Mesendoderm (in vitro differentiated cells): ENCODE data around the gene ELOB. TPM values are rescaled to one million over a fixed set of nuclear protein-coding genes. Genes with fewer than 3 reads are reported as not detected.
A peak's percentile ranks its signal among the peaks of the same experiment; 100 is the strongest.

ENCODE experiments used
- DNase-seq: peaks from one replicate; pipeline ENCODE4 v3.0.0; 2013
- H2AK5ac ChIP-seq: 2 replicates; pipeline ENCODE4 v1.6.1; 2013; ENCODE audit warnings: low read length, inconsistent platforms
- H2BK120ac ChIP-seq: 2 replicates; pipeline ENCODE4 v1.6.1; 2013; ENCODE audit warnings: low read depth, mild to moderate bottlenecking, low read length, moderate library complexity, mixed read lengths
- H2BK15ac ChIP-seq: replicated peaks from 2 replicates; pipeline ENCODE4 v1.6.1; 2013; ENCODE audit warnings: low read depth, mild to moderate bottlenecking, moderate library complexity
- H2BK5ac ChIP-seq: 2 replicates; pipeline ENCODE4 v1.6.1; 2013; ENCODE audit warnings: low read length, inconsistent platforms
- H3K18ac ChIP-seq: 2 replicates; pipeline ENCODE4 v1.6.1; 2013; ENCODE audit warnings: mild to moderate bottlenecking, low read length, mixed read lengths
- H3K23ac ChIP-seq: one replicate; pipeline ENCODE4 v1.6.1; 2013; ENCODE audit warnings: low read length
- H3K27ac ChIP-seq: 2 replicates; pipeline ENCODE4 v1.5.1; 2013; ENCODE audit warnings: low read depth, mild to moderate bottlenecking, inconsistent platforms, low read length, moderate library complexity
- H3K27me3 ChIP-seq: 2 replicates; pipeline ENCODE4 v1.6.1; 2013; ENCODE audit warnings: low read length, control low read depth, mild to moderate bottlenecking, inconsistent platforms; ENCODE audit not compliant: insufficient read depth, poor library complexity
- H3K36me3 ChIP-seq: 2 replicates; pipeline ENCODE4 v1.6.1; 2013; ENCODE audit warnings: low read length, inconsistent platforms; ENCODE audit not compliant: control insufficient read depth, insufficient read depth
- H3K4ac ChIP-seq: one replicate; pipeline ENCODE4 v1.6.1; 2013; ENCODE audit warnings: low read depth, mild to moderate bottlenecking, low read length, moderate library complexity
- H3K4me1 ChIP-seq: 2 replicates; pipeline ENCODE4 v1.6.1; 2013; ENCODE audit warnings: low read depth, low read length, inconsistent platforms; ENCODE audit not compliant: control insufficient read depth
- H3K4me2 ChIP-seq: 2 replicates; pipeline ENCODE4 v1.6.1; 2013; ENCODE audit warnings: low read length
- H3K4me3 ChIP-seq: 2 replicates; pipeline ENCODE4 v1.5.1; 2013; ENCODE audit warnings: mild to moderate bottlenecking, low read length
- H3K56ac ChIP-seq: one replicate; pipeline ENCODE4 v1.6.1; 2013; ENCODE audit warnings: low read length
- H3K79me1 ChIP-seq: 2 replicates; pipeline ENCODE4 v1.6.1; 2013; ENCODE audit warnings: low read length, inconsistent platforms
- H3K79me2 ChIP-seq: 2 replicates; pipeline ENCODE4 v1.6.1; 2013; ENCODE audit warnings: mild to moderate bottlenecking, low read length; ENCODE audit not compliant: control insufficient read depth, insufficient read depth
- H3K9ac ChIP-seq: 2 replicates; pipeline ENCODE4 v1.6.1; 2013; ENCODE audit warnings: low read length, inconsistent platforms
- H4K5ac ChIP-seq: one replicate; pipeline ENCODE4 v1.6.1; 2013; ENCODE audit warnings: low read length
- H4K8ac ChIP-seq: one replicate; pipeline ENCODE4 v1.6.1; 2013; ENCODE audit warnings: low read depth, mild to moderate bottlenecking, control low read depth, low read length, moderate library complexity
- WGBS: extraction: QIAGEN DNeasy Blood & Tissue Kit; methylation state at CpG from one replicate; pipeline ENCODE4 v1.1.7; 2013; ENCODE audit warnings: low lambda C conversion rate, missing lambda C conversion rate; ENCODE audit not compliant: insufficient coverage; ENCODE audit errors: extremely low coverage; 5-methylcytosine and 5-hydroxymethylcytosine counted together
- polyA plus RNA-seq, 2 experiments: library from polyadenylated mRNA; stranded (reverse); fragments of 200-250 nt; gene quantifications; one replicate each; pipeline ENCODE4 v1.2.3, GENCODE V29; 2013

Gene ELOB
- 125 TPM for polyA plus RNA-seq (2013, experiment 1 of 2)
- polyA plus RNA-seq (2013, experiment 2 of 2): 126 TPM

DNA sequence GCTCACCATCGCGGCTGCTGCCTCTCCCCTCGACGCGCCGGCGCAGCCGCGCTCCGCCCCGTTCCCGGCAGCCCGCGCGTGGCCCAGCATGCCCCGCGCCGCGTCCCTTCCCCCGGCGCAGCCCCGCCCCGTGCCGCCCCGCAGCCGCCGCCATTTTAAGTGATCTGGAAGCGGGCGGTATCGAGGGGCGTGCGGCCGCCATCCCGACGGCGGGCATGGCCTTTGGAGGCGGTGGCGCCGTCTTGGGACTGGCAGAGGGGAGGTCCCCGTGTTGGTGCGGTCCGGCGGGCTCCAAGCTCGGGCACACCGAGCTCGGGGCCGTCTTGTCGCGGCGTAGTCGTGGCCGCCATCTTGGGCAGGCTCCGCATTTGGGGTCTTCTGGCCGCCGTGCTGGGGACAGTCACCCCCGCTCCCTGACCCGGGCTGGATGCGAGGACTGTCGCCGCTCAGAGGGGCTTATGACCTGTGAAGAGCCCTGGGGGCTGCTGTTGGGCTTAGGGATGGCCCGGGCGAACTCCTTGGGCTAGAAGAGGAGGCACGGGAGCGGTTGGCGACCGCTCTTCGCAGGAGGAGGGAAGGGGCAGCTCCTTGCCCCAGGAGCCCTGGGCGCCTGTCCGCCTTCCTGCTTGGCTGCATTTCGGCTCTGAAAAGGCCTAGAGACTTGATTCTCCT is at the start of gene ELOB:
TSS of gene ELOB (minus strand) at position 50 of the 672 bp plus-strand sequence. CDS start at position 9, 41 bp downstream.
- Histone ChIP-seq H3K4me3 (peak within 1 kb of the TSS; percentile 98), H3K4me1 (peaks cover 4% of the 10 kb centered on the region), H2BK15ac (no peak within 1 kb of the TSS), H3K4me2 (peak within 1 kb of the TSS; percentile 91), H3K79me1 (peaks cover 11% of the 10 kb centered on the region), H3K27ac (peak within 1 kb of the TSS; percentile 93), H3K27me3 (no peaks in the 10 kb centered on the region), H3K4ac (peak within 1 kb of the TSS; percentile 83), H3K18ac (peak within 1 kb of the TSS; percentile 97), H4K8ac (peak within 1 kb of the TSS; percentile 98), H3K56ac (peak within 1 kb of the TSS; percentile 100), H2AK5ac (peak within 1 kb of the TSS; percentile 95), H4K5ac (peak within 1 kb of the TSS; percentile 7), H3K23ac (peak within 1 kb of the TSS; percentile 100), H3K36me3 (peaks cover 1% of the 10 kb centered on the region), H2BK120ac (peak within 1 kb of the TSS; percentile 8), H3K79me2 (peaks cover 17% of the 10 kb centered on the region), H2BK5ac (peak within 1 kb of the TSS; percentile 96), H3K9ac (peak within 1 kb of the TSS; percentile 99)
- no CpG with 5 or more reads among the region's 70 CpGs for WGBS
- peak; percentile 90 for DNase-seq

DNA sequence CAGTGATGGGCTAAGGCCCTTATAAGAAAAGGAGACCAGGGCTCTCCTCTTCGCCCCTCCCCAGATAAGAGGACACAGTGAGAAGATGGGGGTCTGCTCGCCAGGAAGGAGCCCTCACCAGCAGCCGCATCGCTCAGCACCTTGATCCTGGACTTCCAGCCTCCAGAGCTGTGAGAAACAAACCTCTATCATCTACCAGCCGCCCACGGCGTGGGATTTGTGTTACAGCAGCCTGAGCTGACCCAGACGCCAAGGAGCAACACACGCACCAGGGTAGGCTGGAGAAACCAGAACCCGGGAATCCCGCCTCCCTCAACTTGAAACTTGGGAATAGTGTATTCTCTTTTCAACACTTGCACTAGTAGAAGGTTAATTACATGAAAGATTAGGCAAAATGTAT is 48.8 kb upstream of the ELOB start:
- H3K79me1 ChIP-seq: no peaks in the 10 kb centered on the region
- no peak overlapping the region for H3K23ac ChIP-seq
- no peak overlapping the region for H3K4ac ChIP-seq
- no peaks in the 10 kb centered on the region for H3K36me3 ChIP-seq
- H4K5ac ChIP-seq: no peak overlapping the region
- no peak overlapping the region for H2BK15ac ChIP-seq
- H2AK5ac ChIP-seq: no peak overlapping the region
- no peaks in the 10 kb centered on the region for H3K4me1 ChIP-seq
- no peak overlapping the region for H3K4me3 ChIP-seq
- no peak overlapping the region for H2BK120ac ChIP-seq
- no peak overlapping the region for H2BK5ac ChIP-seq
- H3K27ac ChIP-seq: no peak overlapping the region
- H3K27me3 ChIP-seq: no peaks in the 10 kb centered on the region
- H3K4me2 ChIP-seq: no peak overlapping the region
- DNase-seq: no peak
- H3K56ac ChIP-seq: no peak overlapping the region
- H3K18ac ChIP-seq: no peak overlapping the region
- no peaks in the 10 kb centered on the region for H3K79me2 ChIP-seq
- H4K8ac ChIP-seq: no peak overlapping the region
- no CpG with 5 or more reads among the region's 11 CpGs for WGBS
- no peak overlapping the region for H3K9ac ChIP-seq

DNA sequence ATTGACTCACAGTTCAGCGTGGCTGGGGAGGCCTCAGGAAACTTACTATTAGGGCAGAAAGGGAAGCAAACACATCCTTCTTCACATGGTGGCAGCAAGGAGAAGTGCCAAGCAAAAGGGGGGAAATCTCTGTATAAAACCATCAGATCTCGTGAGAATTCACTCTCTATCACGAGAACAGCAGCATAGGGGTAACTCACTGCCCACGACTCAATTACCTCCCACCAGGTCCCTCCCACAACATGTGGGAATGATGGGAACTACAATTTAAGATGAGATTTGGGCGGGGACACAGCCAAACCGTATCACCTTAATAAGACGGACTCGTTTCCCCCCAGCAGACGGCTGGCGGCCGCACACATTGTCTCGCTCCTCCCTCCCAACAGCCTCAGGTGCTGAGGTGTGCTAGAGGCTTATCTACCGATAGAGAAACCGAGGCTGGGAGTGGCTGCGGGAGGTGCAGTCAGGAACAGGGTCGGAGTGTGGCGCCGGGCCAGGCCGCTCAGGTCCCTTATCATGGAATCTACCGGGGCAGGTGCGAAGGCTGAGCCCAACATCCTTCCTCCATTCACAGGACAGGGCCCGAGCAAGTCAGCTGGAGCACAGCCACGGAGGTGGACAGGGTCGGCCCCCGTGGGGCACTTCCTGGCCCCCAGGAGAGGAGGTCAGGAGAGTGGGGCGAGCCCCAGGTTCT is 48.1 kb upstream of the ELOB start:
- Histone ChIP-seq H4K8ac (no peak overlapping the region), H3K4ac (no peak overlapping the region), H2BK5ac (no peak overlapping the region), H3K23ac (no peak overlapping the region), H3K4me2 (no peak overlapping the region), H3K56ac (no peak overlapping the region), H3K9ac (no peak overlapping the region), H2BK120ac (no peak overlapping the region), H2BK15ac (no peak overlapping the region), H3K4me3 (no peak overlapping the region), H4K5ac (no peak overlapping the region), H3K27me3 (no peaks in the 10 kb centered on the region), H3K79me1 (no peaks in the 10 kb centered on the region), H3K4me1 (no peaks in the 10 kb centered on the region), H3K27ac (no peak overlapping the region), H3K36me3 (no peaks in the 10 kb centered on the region), H3K79me2 (no peaks in the 10 kb centered on the region), H3K18ac (no peak overlapping the region), H2AK5ac (no peak overlapping the region)
- no CpG with 5 or more reads among the region's 26 CpGs for WGBS
- no peak for DNase-seq

DNA sequence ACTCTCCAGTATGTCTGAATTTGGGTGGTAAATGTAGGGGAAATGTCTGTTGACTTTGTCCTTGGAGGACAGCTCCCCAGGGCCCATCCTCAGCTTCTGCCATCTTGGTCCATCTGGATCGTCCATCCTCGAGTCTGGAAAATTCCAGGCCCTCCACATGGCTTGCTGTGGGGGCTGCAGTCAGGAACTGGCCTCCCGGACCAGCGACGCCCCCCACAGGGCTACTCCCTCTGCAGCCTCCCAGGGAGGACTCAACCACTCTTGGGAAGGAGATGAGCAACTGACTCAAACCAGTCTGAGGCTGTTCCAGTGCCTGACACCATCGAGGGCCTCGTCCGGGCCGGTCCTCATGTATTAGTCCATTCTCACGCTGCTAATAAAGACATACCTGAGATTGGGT is 47.5 kb upstream of the ELOB start:
- H4K8ac ChIP-seq: no peak overlapping the region
- no peak for DNase-seq
- H3K36me3 ChIP-seq: no peaks in the 10 kb centered on the region
- H3K18ac ChIP-seq: no peak overlapping the region
- H2BK5ac ChIP-seq: no peak overlapping the region
- no peak overlapping the region for H3K4ac ChIP-seq
- no peak overlapping the region for H2AK5ac ChIP-seq
- no peak overlapping the region for H3K4me2 ChIP-seq
- H3K56ac ChIP-seq: no peak overlapping the region
- H3K4me3 ChIP-seq: no peak overlapping the region
- H2BK120ac ChIP-seq: no peak overlapping the region
- no peak overlapping the region for H4K5ac ChIP-seq
- H3K79me2 ChIP-seq: no peaks in the 10 kb centered on the region
- H3K79me1 ChIP-seq: no peaks in the 10 kb centered on the region
- H3K27ac ChIP-seq: no peak overlapping the region
- no CpG with 5 or more reads among the region's 10 CpGs for WGBS
- no peaks in the 10 kb centered on the region for H3K4me1 ChIP-seq
- H3K9ac ChIP-seq: no peak overlapping the region
- no peak overlapping the region for H3K23ac ChIP-seq
- no peaks in the 10 kb centered on the region for H3K27me3 ChIP-seq
- H2BK15ac ChIP-seq: no peak overlapping the region

DNA sequence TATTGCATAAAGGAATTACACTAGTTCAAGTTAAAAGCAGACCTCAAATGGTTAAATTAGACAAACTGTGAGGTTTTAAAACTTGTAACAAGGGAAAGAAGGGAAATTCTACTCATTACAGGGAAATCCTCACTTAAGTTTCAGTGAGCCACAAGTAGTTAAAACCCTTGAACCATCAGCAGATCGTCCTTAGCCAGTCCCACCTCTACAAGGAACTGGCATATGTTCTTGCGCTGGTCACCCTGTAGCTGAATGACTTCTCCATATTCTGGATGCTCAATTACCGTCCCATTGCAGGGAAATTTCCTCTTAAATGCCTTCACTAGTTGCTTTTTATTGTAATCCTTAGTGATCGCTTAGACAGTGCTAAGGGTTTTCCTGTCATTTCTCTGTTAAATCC is 45.4 kb upstream of the ELOB start:
- H2BK120ac ChIP-seq: no peak overlapping the region
- no peaks in the 10 kb centered on the region for H3K79me2 ChIP-seq
- no peak for DNase-seq
- H2BK15ac ChIP-seq: no peak overlapping the region
- H3K4me1 ChIP-seq: no peaks in the 10 kb centered on the region
- no peak overlapping the region for H3K18ac ChIP-seq
- no peaks in the 10 kb centered on the region for H3K36me3 ChIP-seq
- no peak overlapping the region for H3K9ac ChIP-seq
- H3K27ac ChIP-seq: no peak overlapping the region
- H4K8ac ChIP-seq: no peak overlapping the region
- WGBS: no CpG with 5 or more reads among the region's 4 CpGs
- H3K23ac ChIP-seq: no peak overlapping the region
- H3K27me3 ChIP-seq: no peaks in the 10 kb centered on the region
- no peak overlapping the region for H2AK5ac ChIP-seq
- no peak overlapping the region for H3K4ac ChIP-seq
- no peak overlapping the region for H3K56ac ChIP-seq
- no peak overlapping the region for H3K4me2 ChIP-seq
- H2BK5ac ChIP-seq: no peak overlapping the region
- H3K4me3 ChIP-seq: no peak overlapping the region
- H4K5ac ChIP-seq: no peak overlapping the region
- H3K79me1 ChIP-seq: no peaks in the 10 kb centered on the region
